OCI-LY3 (cell line): Measurements from ENCODE around the gene CYB561A3.

Source experiments
- H2AFZ ChIP-seq: fragments of 200-600, 300-600 bp; shearing (Covaris generic); 2 replicates; pipeline ENCODE4 v1.6.0; 2014; ENCODE audit warnings: antibody characterized with exemption, low read depth, low read length
- H3K27ac ChIP-seq: fragments of 200-600, 300-600 bp; sonication (generic); 2 replicates; pipeline ENCODE4 v1.5.1; 2014; ENCODE audit warnings: mild to moderate bottlenecking, low read length, moderate library complexity, mixed read lengths
- H3K27me3 ChIP-seq: fragments of 200-600, 300-600 bp; sonication (generic); 2 replicates; pipeline ENCODE4 v1.6.1; 2014; ENCODE audit warnings: low read depth, low read length, mixed read lengths
- H3K36me3 ChIP-seq: fragments of 200-600, 300-600 bp; sonication (generic); replicated peaks from 2 replicates; pipeline ENCODE3; 2014; ENCODE audit warnings: low read depth, low read length, mixed read lengths
- H3K4me1 ChIP-seq: fragments of 300-600, 200-600 bp; sonication (generic); 2 replicates; pipeline ENCODE4 v1.6.1; 2014; ENCODE audit warnings: low read length, mixed read lengths
- H3K4me2 ChIP-seq: fragments of 200-600, 300-600 bp; sonication (generic); 2 replicates; pipeline ENCODE4 v1.6.1; 2014; ENCODE audit warnings: low read length, mixed read lengths
- H3K4me3 ChIP-seq: fragments of 300-600, 200-600 bp; sonication (generic); 2 replicates; pipeline ENCODE4 v1.5.1; 2014; ENCODE audit warnings: antibody characterized with exemption, mild to moderate bottlenecking, low read length, moderate library complexity
- H3K79me2 ChIP-seq: fragments of 300-600, 200-600 bp; shearing (Covaris generic); 2 replicates; pipeline ENCODE4 v1.6.1; 2014; ENCODE audit warnings: mild to moderate bottlenecking, low read length, mixed read lengths
- H3K9ac ChIP-seq: fragments of 300-600, 200-600 bp; shearing (Covaris generic); 2 replicates; pipeline ENCODE4 v1.6.0; 2014; ENCODE audit warnings: mild to moderate bottlenecking, low read length, moderate library complexity
- H3K9me3 ChIP-seq: fragments of 200-600, 300-600 bp; shearing (Covaris generic); 2 replicates; pipeline ENCODE4 v1.6.1; 2014; ENCODE audit warnings: low read length, mixed read lengths; ENCODE audit not compliant: insufficient read depth
- H4K20me1 ChIP-seq: fragments of 200-600, 300-600 bp; sonication (generic); 2 replicates; pipeline ENCODE4 v1.6.1; 2016; ENCODE audit warnings: low read length, mixed read lengths; ENCODE audit not compliant: insufficient read depth
- CTCF ChIP-seq: fragments of 200-600, 300-600 bp; sonication (generic); IDR thresholded peaks from 2 replicates; pipeline ENCODE4 v1.5.1; 2014; ENCODE audit warnings: antibody characterized with exemption, low read length, low read depth
- EZH2phosphoT487 ChIP-seq: fragments of 200-600 bp; shearing (Covaris generic); IDR thresholded peaks from 2 replicates; pipeline ENCODE4 v1.6.1; 2018; ENCODE audit warnings: antibody characterized with exemption, mixed run types, low read depth

The CYB561A3 gene

GRCh38 chr11:61325649-61326414 lies 35.9 kb downstream of the CYB561A3 start:
- Histone ChIP-seq H4K20me1 (no peaks in the 10 kb centered on the region), H3K4me1 (peaks cover under 1% of the 10 kb centered on the region), H2AFZ (no peak overlapping the region), H3K9me3 (no peaks in the 10 kb centered on the region), H3K9ac (no peak overlapping the region), H3K4me2 (no peak overlapping the region), H3K27ac (no peak overlapping the region), H3K36me3 (peaks cover 73% of the 10 kb centered on the region), H3K4me3 (no peak overlapping the region), H3K79me2 (peaks cover 57% of the 10 kb centered on the region), H3K27me3 (no peaks in the 10 kb centered on the region)
- no peak for TF ChIP-seq CTCF
- TF ChIP-seq EZH2phosphoT487 = no peak

DNA sequence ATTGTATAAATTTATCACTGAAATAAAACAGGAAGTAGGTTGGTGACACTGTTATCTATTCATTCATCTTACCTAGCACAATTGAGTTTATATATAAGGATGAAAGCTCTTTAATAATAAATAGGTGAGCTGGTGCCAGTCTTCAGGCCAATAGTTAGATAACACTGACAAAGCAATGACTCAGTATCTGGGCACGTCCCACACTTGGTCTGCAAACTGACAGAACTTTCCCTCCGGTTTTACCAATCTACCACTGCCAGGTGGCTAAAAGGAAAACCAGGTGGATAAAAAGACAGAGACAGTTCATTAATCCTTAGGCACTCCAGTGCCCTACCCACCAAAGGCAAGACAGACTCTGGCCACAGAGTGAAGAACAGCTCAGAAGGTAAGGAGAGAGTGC lies 46.4 kb downstream of the CYB561A3 start:
- H3K27ac ChIP-seq = no peak overlapping the region
- TF ChIP-seq EZH2phosphoT487 (no peak), CTCF (no peak)
- H2AFZ ChIP-seq = no peak overlapping the region
- no peak overlapping the region for H3K4me2 ChIP-seq
- H3K27me3 ChIP-seq = no peaks in the 10 kb centered on the region
- no peak overlapping the region for H3K4me3 ChIP-seq
- no peaks in the 10 kb centered on the region for H4K20me1 ChIP-seq
- no peaks in the 10 kb centered on the region for H3K79me2 ChIP-seq
- H3K4me1 ChIP-seq = no peaks in the 10 kb centered on the region
- no peak overlapping the region for H3K9ac ChIP-seq
- peaks cover 67% of the 10 kb centered on the region for H3K36me3 ChIP-seq
- no peaks in the 10 kb centered on the region for H3K9me3 ChIP-seq

DNA sequence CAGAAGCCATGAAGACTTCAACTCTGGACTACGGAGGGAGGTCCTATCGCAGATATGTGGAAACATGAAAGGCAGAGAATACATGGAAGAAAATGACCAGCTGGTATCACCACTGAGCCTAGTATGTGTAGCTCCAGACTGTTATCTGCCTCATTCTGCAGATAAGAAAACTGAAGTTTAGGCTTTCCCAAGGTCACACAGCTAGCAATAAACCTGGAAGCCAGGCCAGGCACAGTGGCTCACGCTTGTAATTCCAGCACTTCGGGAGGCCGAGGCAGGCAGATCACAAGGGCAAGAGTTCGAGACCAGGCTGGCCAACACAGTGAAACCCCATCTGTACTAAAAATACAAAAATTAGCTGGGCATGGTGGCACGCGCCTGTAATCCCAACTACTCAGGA lies 50.9 kb downstream of the CYB561A3 start:
- Histone ChIP-seq H3K36me3 (peaks cover 88% of the 10 kb centered on the region), H3K9me3 (no peaks in the 10 kb centered on the region), H4K20me1 (no peaks in the 10 kb centered on the region), H3K9ac (no peak overlapping the region), H3K27me3 (no peaks in the 10 kb centered on the region), H3K27ac (no peak overlapping the region), H3K4me1 (no peaks in the 10 kb centered on the region), H3K4me3 (no peak overlapping the region), H3K79me2 (no peaks in the 10 kb centered on the region), H3K4me2 (no peak overlapping the region), H2AFZ (no peak overlapping the region)
- no peak for TF ChIP-seq CTCF
- no peak for TF ChIP-seq EZH2phosphoT487

- no peak overlapping the region for H3K9ac ChIP-seq
- H4K20me1 ChIP-seq = no peaks in the 10 kb centered on the region
- H3K36me3 ChIP-seq = peaks cover 84% of the 10 kb centered on the region
- no peak overlapping the region for H3K4me3 ChIP-seq
- no peaks in the 10 kb centered on the region for H3K9me3 ChIP-seq
- H3K4me1 ChIP-seq = no peaks in the 10 kb centered on the region
- TF ChIP-seq EZH2phosphoT487 (no peak), CTCF (no peak)
- H2AFZ ChIP-seq = no peak overlapping the region
- no peaks in the 10 kb centered on the region for H3K27me3 ChIP-seq
- H3K27ac ChIP-seq = no peak overlapping the region
- H3K4me2 ChIP-seq = no peak overlapping the region
- H3K79me2 ChIP-seq = no peaks in the 10 kb centered on the region
Measured at GRCh38 chr11:61309739-61310138, 51.9 kb downstream of the CYB561A3 start.
